Gastroesophageal sphincter (tissue), 3 donors: ENCODE measurements around the gene KCNJ12.

ENCODE experiments used
- CTCF ChIP-seq, 4 experiments: fragments of 200-600 bp in 2 of 4; fragments of 450-650 bp in 2 of 4; sonication (generic) in 1 of 4; IDR thresholded peaks; one replicate each; pipeline ENCODE4 v1.5.1; 2017 to 2019; ENCODE audit warnings: antibody characterized with exemption in 4 of 4, mild to moderate bottlenecking in 2 of 4, moderate library complexity in 2 of 4
- EP300 ChIP-seq: sonication (generic); formaldehyde crosslinking; IDR thresholded peaks from one replicate; pipeline ENCODE4 v1.6.1; 2017; ENCODE audit warnings: antibody characterized with exemption, mild to moderate bottlenecking
- POLR2A ChIP-seq, 2 donors: fragments of 450-650 bp; IDR thresholded peaks; one replicate each; pipeline ENCODE4 v1.6.1; 2017; ENCODE audit warnings: antibody characterized with exemption in 2 of 2, mild to moderate bottlenecking in 2 of 2, moderate library complexity in 1 of 2
- POLR2AphosphoS5 ChIP-seq: sonication (generic); formaldehyde crosslinking; IDR thresholded peaks from one replicate; pipeline ENCODE4 v1.6.1; 2017; ENCODE audit warnings: antibody characterized with exemption

GRCh38 chr17:21360048-21360447 lies 16.1 kb upstream of the KCNJ12 start:
- TF ChIP-seq CTCF (IDR thresholded peaks at IDR 0.05) (no peak), POLR2A (IDR thresholded peaks at IDR 0.05) (no peak), POLR2AphosphoS5 (no peak), EP300 (no peak)
